ENCODE data around the gene NAALADL1. TPM values are rescaled to one million over a fixed set of nuclear protein-coding genes. Genes with fewer than 3 reads are reported as not detected.

Gene NAALADL1
- total and polyA plus RNA-seq, 4 donors: 7.4 to 22.0 (median 13.2) TPM

- Histone ChIP-seq H3K9ac (ENCODE audit: insufficient read depth in 1 of 2, low read length in 2 of 2) (no peak overlapping the region), H3K27ac (ENCODE audit: low read depth in 1 of 2, low read length in 1 of 2) (no peak overlapping the region), H3K9me3 (ENCODE audit: control insufficient read depth in 4 of 4, insufficient read depth in 3 of 4, low read length in 3 of 4) (no peaks in the 10 kb centered on the region), H3K4me3 (no peak overlapping the region), H3K4me1 (ENCODE audit: control insufficient read depth in 5 of 5, insufficient read depth in 5 of 5, low read length in 5 of 5) (peaks cover 0 to 10% (median 6%) of the 10 kb centered on the region in 5 donors), H3K27me3 (ENCODE audit: control insufficient read depth in 3 of 3, insufficient read depth in 3 of 3, low read length in 2 of 3) (no peaks in the 10 kb centered on the region), H3K36me3 (ENCODE audit: control insufficient read depth in 4 of 4, insufficient read depth in 4 of 4, low read length in 4 of 4) (peaks cover 0 to 3% (median under 1%) of the 10 kb centered on the region in 4 donors)
- TF ChIP-seq CTCF (IDR thresholded peaks at IDR 0.05; ENCODE audit: control extremely low read depth, extremely low read depth): no peak
- DNase-seq (no peak), ATAC-seq (ENCODE audit: insufficient read depth, low FRiP score) (no peak)
- 80 to 85% methylated on average over 22 of the region's 22 CpGs for WGBS, 2 donors
These were observed 37.1 kb upstream of the NAALADL1 start for GRCh38 chr11:65095427-65095826.

GRCh38 chr11:65090628-65091027 is 32.3 kb upstream of the NAALADL1 start:
- Histone ChIP-seq H3K27ac (ENCODE audit: low read depth in 1 of 2, low read length in 1 of 2) (no peak overlapping the region), H3K9me3 (ENCODE audit: control insufficient read depth in 4 of 4, insufficient read depth in 3 of 4, low read length in 3 of 4) (no peaks in the 10 kb centered on the region), H3K36me3 (ENCODE audit: control insufficient read depth in 4 of 4, insufficient read depth in 4 of 4, low read length in 4 of 4) (peaks cover 4 to 38% (median 15%) of the 10 kb centered on the region in 4 donors), H3K27me3 (ENCODE audit: control insufficient read depth in 3 of 3, insufficient read depth in 3 of 3, low read length in 2 of 3) (no peaks in the 10 kb centered on the region), H3K4me1 (ENCODE audit: control insufficient read depth in 5 of 5, insufficient read depth in 5 of 5, low read length in 5 of 5) (peaks cover 0 to 2% (median 0%) of the 10 kb centered on the region in 5 donors), H3K4me3 (no peak overlapping the region), H3K9ac (ENCODE audit: insufficient read depth in 1 of 2, low read length in 2 of 2) (no peak overlapping the region)
- DNase-seq (no peak), ATAC-seq (ENCODE audit: insufficient read depth, low FRiP score) (no peak)
- 97 to 98% methylated on average over 4 of the region's 4 CpGs for WGBS, 2 donors
- TF ChIP-seq CTCF (IDR thresholded peaks at IDR 0.05; ENCODE audit: control extremely low read depth, extremely low read depth): no peak

GRCh38 chr11:65089621-65090020 is 31.3 kb upstream of the NAALADL1 start:
- Histone ChIP-seq H3K36me3 (ENCODE audit: control insufficient read depth in 4 of 4, insufficient read depth in 4 of 4, low read length in 4 of 4) (peaks cover 4 to 41% (median 16%) of the 10 kb centered on the region in 4 donors), H3K9ac (ENCODE audit: insufficient read depth in 1 of 2, low read length in 2 of 2) (no peak overlapping the region), H3K4me3 (no peak overlapping the region), H3K27ac (ENCODE audit: low read depth in 1 of 2, low read length in 1 of 2) (no peak overlapping the region), H3K9me3 (ENCODE audit: control insufficient read depth in 4 of 4, insufficient read depth in 3 of 4, low read length in 3 of 4) (no peaks in the 10 kb centered on the region), H3K4me1 (ENCODE audit: control insufficient read depth in 5 of 5, insufficient read depth in 5 of 5, low read length in 5 of 5) (peaks cover 0 to 9% (median 0%) of the 10 kb centered on the region in 5 donors), H3K27me3 (ENCODE audit: control insufficient read depth in 3 of 3, insufficient read depth in 3 of 3, low read length in 2 of 3) (no peaks in the 10 kb centered on the region)
- WGBS, 2 donors: 90 to 93% methylated on average over 4 of the region's 4 CpGs
- DNase-seq: no peak
- no peak for TF ChIP-seq CTCF (IDR thresholded peaks at IDR 0.05; ENCODE audit: control extremely low read depth, extremely low read depth)
- ATAC-seq (ENCODE audit: insufficient read depth, low FRiP score): no peak

- DNase-seq (no peak), ATAC-seq (ENCODE audit: insufficient read depth, low FRiP score) (no peak)
- Histone ChIP-seq H3K27ac (ENCODE audit: low read depth in 1 of 2, low read length in 1 of 2) (no peak overlapping the region), H3K4me3 (no peak overlapping the region), H3K4me1 (ENCODE audit: control insufficient read depth in 5 of 5, insufficient read depth in 5 of 5, low read length in 5 of 5) (peaks cover 0 to 19% (median 8%) of the 10 kb centered on the region in 5 donors), H3K27me3 (ENCODE audit: control insufficient read depth in 3 of 3, insufficient read depth in 3 of 3, low read length in 2 of 3) (no peaks in the 10 kb centered on the region), H3K9ac (ENCODE audit: insufficient read depth in 1 of 2, low read length in 2 of 2) (no peak overlapping the region), H3K9me3 (ENCODE audit: control insufficient read depth in 4 of 4, insufficient read depth in 3 of 4, low read length in 3 of 4) (no peaks in the 10 kb centered on the region), H3K36me3 (ENCODE audit: control insufficient read depth in 4 of 4, insufficient read depth in 4 of 4, low read length in 4 of 4) (peaks cover 4 to 41% (median 16%) of the 10 kb centered on the region in 4 donors)
- 96 to 97% methylated on average over 15 of the region's 15 CpGs for WGBS, 2 donors
- TF ChIP-seq CTCF (IDR thresholded peaks at IDR 0.05; ENCODE audit: control extremely low read depth, extremely low read depth): no peak
These were observed 29.5 kb upstream of the NAALADL1 start for GRCh38 chr11:65087827-65088226.

Data from lung (tissue), 12 donors.